Left forelimb (tissue), 1 donor: ENCODE results near the gene KDELR3.

Experiments
- DNase-seq: peaks from one replicate; pipeline ENCODE4 v3.0.0-alpha.2; 2018; ENCODE audit warnings: low spot score

Gene KDELR3

GRCh38 chr22:38440747-38441350, 27.0 kb upstream of the KDELR3 start:
- no peak for DNase-seq

GRCh38 chr22:38441620-38442287, 26.1 kb upstream of the KDELR3 start:
- no peak for DNase-seq

- DNase-seq: no peak
These were observed 24.8 kb upstream of the KDELR3 start for GRCh38 chr22:38442967-38443627.

DNA sequence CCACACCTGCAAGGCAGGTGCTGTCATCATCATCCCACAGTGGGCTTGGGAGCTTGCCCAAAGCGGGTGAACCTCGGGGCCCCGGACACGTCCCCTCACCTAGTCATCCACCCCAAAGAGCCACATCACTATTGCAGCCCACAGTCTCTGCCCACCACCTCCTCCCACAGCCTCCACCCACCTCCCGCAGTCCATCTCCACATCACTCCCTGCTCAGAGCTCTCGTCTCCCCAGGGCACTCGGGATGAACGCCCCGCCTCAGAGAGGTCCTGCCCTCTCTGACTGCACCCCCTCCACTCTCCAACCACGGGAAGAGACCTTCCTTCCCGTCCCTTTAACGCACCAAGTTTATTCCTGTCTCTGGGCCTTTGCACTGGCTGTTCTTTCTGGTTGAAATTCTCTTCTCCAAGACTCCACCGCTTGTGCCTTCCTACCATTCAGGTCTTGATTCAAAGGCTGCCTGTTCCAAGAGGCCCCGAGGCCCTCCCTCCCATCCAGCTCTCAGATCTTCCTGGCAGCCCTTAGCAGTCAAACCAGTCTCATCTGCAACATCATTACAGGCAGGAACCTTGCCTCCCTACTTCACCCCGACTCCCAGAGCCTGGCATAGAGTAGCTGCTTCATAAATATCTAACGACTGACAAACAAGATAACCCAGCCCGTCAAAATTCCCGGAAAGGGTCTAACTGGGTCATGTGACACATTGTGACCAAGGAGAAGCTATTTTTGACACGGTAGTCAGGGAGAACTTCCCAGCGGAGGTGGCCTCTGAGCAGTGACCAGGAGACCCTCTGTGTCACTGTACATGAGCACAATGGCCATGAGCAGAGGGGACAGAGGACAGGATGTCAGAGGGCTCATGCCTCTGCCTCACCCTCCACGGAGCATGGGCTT, 24.0 kb upstream of the KDELR3 start:
- DNase-seq: no peak

DNA sequence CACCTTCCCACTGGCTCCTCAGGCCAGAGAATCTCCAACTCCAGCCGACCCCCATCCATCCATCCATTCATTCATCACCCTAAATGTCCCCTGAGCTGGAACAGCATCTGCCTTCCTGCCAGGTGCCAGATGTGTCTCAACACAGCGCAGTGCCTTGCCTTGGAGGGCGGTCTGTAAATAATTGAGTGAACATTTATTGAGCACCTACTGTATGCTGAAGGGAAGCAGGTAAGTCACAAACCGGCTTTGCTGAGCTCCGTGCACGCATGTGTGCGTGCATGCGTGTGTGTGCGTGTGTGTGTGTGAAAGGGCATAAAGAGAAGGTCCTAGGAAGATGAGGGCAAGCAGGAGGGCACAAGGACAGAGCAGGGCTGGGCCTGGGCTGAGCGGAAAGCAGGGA, 23.1 kb upstream of the KDELR3 start:
- no peak for DNase-seq

GRCh38 chr22:38446018-38446601, 21.8 kb upstream of the KDELR3 start:
- no peak for DNase-seq

- no peak for DNase-seq
These were observed 18.8 kb upstream of the KDELR3 start for GRCh38 chr22:38448945-38449745.

GRCh38 chr22:38449776-38450175, 18.1 kb upstream of the KDELR3 start:
- DNase-seq: no peak

DNA sequence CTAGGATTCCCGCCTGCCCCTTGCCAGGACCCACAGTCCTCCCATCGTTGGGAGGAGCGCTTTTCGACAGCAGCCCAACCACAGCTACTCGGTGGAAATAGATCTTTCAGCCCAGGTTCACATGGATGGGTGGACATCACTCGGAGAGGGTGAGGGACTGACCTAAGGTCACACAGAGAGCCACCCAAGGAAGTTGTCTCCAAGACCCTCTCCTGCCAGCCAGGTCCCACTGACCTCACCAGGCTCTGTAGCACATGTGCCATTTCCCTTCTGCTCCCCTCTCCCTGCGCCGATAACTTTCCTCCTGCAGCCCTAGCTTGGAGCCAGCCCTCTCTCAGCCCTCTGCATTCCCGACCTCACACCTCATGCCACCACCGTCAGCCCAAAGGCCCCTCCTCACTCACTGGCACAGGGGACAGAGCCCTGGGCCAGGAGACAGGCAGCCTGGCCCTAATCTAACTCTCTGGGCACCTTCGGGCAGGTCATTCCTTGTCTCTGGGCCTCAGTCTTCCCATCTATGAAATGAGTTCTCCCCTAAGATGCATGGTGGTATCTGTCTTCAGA, 17.6 kb upstream of the KDELR3 start:
- no peak for DNase-seq

- no peak for DNase-seq
These were observed 16.5 kb upstream of the KDELR3 start for GRCh38 chr22:38451404-38451803.

DNA sequence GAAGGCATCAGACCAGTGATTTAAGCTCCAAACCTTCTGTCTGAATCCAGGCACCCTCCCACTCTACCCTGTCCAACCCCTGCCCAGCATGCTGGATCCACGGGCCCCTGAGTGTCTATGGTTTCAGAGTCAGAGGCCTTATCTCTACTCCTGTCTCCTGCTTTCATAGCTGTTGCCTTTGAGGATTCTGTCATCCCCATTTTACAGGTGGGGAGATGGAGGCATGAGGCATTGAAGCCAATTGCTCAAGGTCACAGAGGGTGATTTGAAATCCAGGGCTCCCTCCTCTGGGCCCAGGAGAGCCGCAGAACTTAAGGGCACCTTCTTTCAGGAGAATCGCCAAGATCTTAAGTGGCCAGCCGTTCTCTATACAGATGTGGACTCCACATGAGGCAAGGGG, 16.0 kb upstream of the KDELR3 start:
- DNase-seq: no peak

GRCh38 chr22:38452373-38453065, 15.4 kb upstream of the KDELR3 start:
- DNase-seq: no peak

DNA sequence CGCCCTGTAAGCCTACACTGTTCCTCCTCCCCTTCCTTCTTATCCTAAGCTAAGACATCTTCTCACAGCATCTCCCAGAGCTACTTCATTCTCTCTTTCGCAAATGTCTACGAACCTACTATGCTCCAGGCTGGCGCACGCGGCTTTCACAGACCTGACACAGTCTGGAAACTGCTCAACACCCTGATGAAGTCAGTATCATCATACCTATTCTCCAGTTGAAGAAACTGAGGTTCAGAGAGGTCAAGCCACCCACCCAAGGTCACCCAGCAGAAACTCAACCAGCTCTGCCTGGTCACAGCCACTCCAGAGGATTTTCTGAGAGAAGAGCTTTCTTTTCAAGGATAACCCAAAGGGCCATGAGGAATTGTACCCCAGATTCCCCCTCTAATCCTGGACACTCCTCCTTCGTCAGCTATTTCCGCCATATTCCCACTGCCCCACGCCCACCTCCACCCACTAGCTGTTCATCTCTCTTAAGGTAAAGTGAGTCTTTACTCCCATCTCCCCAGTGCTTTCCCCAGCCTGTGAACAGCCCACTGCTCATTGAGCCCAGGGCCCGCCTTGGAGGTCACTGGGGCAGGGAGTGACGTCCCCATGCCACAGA, 14.7 kb upstream of the KDELR3 start:
- DNase-seq: no peak

DNA sequence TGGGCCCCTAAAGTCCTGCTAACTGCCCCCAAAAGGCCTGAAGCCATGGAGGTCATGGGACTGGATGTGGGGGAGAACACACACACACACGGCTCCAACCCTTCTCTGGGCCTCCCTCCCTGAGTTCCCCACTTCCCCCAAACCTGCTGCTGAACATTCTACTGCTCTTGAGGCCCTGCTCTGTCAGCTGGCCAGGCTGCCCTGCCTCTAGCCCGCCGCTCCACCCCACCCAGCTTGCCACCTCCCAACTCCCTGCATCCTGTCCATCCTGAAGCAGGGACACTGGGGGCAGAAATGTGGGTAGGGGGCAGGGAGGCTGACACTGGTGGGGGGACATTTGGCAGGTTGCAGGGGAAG, 13.9 kb upstream of the KDELR3 start:
- DNase-seq: no peak

GRCh38 chr22:38454353-38455075, 13.4 kb upstream of the KDELR3 start:
- no peak for DNase-seq

- no peak for DNase-seq
These were observed 12.8 kb upstream of the KDELR3 start, which contains the start of gene KCNJ4 for GRCh38 chr22:38455076-38455529. Gene KCNJ4 (minus strand): TSS chr22:38455199. CDS start chr22:38428132, 27,067 bp downstream.

DNA sequence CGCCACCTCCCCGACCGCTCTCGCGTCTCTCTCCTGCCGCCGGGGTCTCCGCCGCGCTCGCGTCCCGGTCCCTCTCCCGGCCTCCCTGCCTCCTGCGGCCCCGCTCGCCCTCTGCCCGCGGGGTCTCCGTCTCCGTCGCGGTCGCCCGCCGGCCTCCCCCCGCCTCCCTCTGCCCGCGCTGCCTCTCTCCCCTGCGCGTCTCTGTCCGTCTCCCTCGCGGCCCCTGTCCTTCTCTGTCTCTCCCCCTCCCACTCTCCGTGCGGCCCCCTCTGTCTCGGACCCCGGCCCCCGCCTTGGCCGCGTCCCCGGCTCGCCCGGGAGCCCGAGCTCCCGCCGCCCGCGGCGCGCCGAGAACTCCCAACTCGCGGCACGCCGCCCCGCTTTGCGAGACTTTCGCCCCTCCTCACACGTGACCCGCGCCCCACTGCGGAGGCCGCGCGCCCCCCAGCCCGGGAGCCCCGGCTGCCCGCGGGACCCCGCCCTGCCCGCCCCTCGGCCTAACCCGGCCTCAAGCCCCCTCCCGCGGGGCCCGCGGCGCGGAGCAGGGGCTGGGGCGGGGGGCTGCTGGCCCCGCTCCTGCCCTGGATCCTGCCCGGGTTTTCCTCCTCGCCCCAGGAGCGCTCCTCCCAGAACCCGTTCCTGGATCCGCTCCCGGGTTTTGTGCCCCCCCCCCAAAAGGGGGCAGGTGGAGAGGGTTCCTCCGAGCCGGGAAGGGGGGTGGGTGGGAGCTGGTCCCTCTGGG, 12.2 kb upstream of the KDELR3 start:
- DNase-seq: no peak

- DNase-seq: no peak
These were observed 11.5 kb upstream of the KDELR3 start for GRCh38 chr22:38456272-38456835.
